ENCODE measurements around the gene CNTROB. TPM values are rescaled to one million over a fixed set of nuclear protein-coding genes. Genes with fewer than 3 reads are reported as not detected.

The CNTROB gene
- total RNA-seq, 5 donors from 2014 or later (not counting 1 experiment from before 2014, with no cell fraction given) = 28.9 to 34.9 (median 32.9) TPM

DNA sequence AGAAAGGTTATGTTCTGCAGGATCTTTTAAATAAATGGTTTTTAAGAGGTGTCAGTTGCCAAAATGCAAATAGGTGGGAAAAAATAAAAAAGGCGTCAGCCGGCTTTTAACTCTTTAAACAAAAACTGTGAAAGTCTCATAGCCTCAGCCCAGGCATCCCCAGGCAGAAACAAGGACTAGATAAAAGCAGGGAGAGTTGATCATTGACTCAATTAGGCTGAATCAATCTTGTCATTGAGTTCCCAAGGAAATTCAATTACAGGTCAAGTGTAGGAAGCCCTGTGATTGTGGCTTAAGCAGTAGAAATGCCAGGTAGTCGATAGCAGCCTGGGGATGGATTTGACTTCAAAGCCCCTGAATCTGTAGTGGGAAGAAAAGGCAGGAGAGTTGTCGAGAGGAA is 39.6 kb downstream of the CNTROB start:
- Histone ChIP-seq H3K36me3 (ENCODE audit: control insufficient read depth in 2 of 2, extremely low read depth in 1 of 2, insufficient read depth in 1 of 2, low read length in 1 of 2) (no peaks in the 10 kb centered on the region), H3K27me3 (replicated peaks in 1 of 2; ENCODE audit: control insufficient read depth in 2 of 2, extremely low read depth in 1 of 2, insufficient read depth in 2 of 2, low read length in 1 of 2) (peaks cover 0 to 23% of the 10 kb centered on the region in 2 experiments), H3K4me3 (ENCODE audit: control insufficient read depth in 1 of 2, extremely low read depth in 1 of 2, low read length in 1 of 2) (no peak overlapping the region), H3K27ac (ENCODE audit: low read length) (no peak overlapping the region), H3K4me1 (ENCODE audit: control insufficient read depth in 1 of 2, extremely low read depth in 1 of 2, insufficient read depth in 2 of 2, low read length in 2 of 2) (no peaks in the 10 kb centered on the region), H3K9me3 (no peaks in the 10 kb centered on the region)
- ATAC-seq (replicated peaks in 1 of 4) = no peak
- peaks cover 7 to 15% (median 11%) of the 10 kb centered on the region in 3 donors for H3K9me3 Mint-ChIP-seq
- no peak overlapping the region for H3K4me3 Mint-ChIP-seq
- no peaks in the 10 kb centered on the region for H3K4me1 Mint-ChIP-seq
- H3K36me3 Mint-ChIP-seq = peaks cover 7% of the 10 kb centered on the region
- CTCF ChIA-PET = no interaction called here
- POLR2A ChIA-PET = no interaction called here
- no peak overlapping the region for H3K27ac Mint-ChIP-seq
- peaks cover 6% of the 10 kb centered on the region in 2 donors for H3K27me3 Mint-ChIP-seq
- no peak for DNase-seq
- WGBS (ENCODE audit: insufficient coverage) = 73% methylated on average over 2 of the region's 4 CpGs

DNA sequence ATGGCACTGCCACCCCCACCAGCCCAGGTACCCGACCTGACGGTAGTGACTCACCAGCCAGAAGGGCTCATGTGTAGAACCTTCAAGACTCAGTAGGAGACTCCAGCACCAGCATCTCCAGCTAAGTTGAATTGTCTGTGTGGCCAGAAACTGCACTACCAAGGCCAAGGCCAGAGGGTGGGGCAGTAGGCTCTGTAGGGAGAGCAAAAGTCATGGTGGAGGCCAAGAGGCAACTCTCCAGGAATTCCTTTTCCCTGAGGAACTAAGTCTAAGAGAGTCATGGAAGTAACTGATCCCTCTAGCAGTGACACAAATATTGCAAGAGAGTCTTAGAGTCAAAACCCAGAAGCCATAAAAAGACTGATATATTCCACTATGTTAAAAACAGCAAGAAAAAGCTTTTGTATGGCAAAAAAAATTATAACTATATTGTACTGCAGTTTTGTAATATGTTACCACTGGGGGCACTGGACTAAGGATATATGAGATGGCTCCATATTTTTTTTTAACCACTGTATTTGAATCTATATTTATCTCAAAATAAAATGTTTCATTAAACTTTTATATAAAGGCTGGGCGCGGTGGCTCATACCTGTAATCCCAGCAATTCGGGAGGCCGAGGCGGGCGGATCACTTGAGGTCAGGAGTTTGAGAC is 40.3 kb downstream of the CNTROB start:
- 83% methylated on average over 2 of the region's 8 CpGs for WGBS (ENCODE audit: insufficient coverage)
- H3K27me3 Mint-ChIP-seq = peaks cover 6% of the 10 kb centered on the region in 2 donors
- H3K36me3 Mint-ChIP-seq = peaks cover 7% of the 10 kb centered on the region
- H3K9me3 Mint-ChIP-seq = peaks cover 7 to 15% (median 11%) of the 10 kb centered on the region in 3 donors
- Histone ChIP-seq H3K4me1 (ENCODE audit: control insufficient read depth in 1 of 2, extremely low read depth in 1 of 2, insufficient read depth in 2 of 2, low read length in 2 of 2) (no peaks in the 10 kb centered on the region), H3K36me3 (ENCODE audit: control insufficient read depth in 2 of 2, extremely low read depth in 1 of 2, insufficient read depth in 1 of 2, low read length in 1 of 2) (no peaks in the 10 kb centered on the region), H3K27me3 (replicated peaks in 1 of 2; ENCODE audit: control insufficient read depth in 2 of 2, extremely low read depth in 1 of 2, insufficient read depth in 2 of 2, low read length in 1 of 2) (peaks cover 0 to 23% of the 10 kb centered on the region in 2 experiments), H3K9me3 (no peaks in the 10 kb centered on the region), H3K27ac (ENCODE audit: low read length) (no peak overlapping the region), H3K4me3 (ENCODE audit: control insufficient read depth in 1 of 2, extremely low read depth in 1 of 2, low read length in 1 of 2) (no peak overlapping the region)
- ChIA-PET POLR2A (no interaction called here), CTCF (no interaction called here)
- H3K4me3 Mint-ChIP-seq = no peak overlapping the region
- ATAC-seq (replicated peaks in 1 of 4) (no peak), DNase-seq (no peak)
- no peaks in the 10 kb centered on the region for H3K4me1 Mint-ChIP-seq
- H3K27ac Mint-ChIP-seq = no peak overlapping the region

DNA sequence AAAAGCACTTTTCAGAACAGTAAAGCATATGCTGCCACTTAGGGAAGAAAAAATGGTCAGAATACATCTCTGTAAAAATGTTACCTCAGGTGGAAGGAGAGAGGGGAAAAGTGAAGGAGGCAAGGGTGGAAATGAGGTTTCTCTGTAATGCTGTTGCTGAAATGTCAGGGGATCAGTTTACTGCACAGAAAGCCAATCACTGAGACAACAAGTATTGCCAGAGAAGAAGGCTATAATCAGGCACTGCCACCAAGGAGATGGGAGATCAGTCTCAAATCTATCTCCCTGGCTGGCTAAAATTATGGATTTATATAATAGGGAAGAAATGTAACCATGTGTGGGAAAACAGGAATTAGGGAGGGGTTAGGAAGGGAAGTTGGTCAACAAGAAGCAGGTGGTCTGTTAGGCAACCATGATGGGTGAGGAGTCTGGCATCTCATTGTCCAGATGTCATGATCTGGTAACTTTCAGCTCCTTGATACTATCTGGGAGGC is 42.7 kb downstream of the CNTROB start:
- ATAC-seq (replicated peaks in 1 of 4) (no peak), DNase-seq (no peak)
- H3K27me3 Mint-ChIP-seq = peaks cover 6% of the 10 kb centered on the region in 2 donors
- H3K4me1 Mint-ChIP-seq = no peaks in the 10 kb centered on the region
- Histone ChIP-seq H3K9me3 (no peaks in the 10 kb centered on the region), H3K4me3 (ENCODE audit: control insufficient read depth in 1 of 2, extremely low read depth in 1 of 2, low read length in 1 of 2) (no peak overlapping the region), H3K4me1 (ENCODE audit: control insufficient read depth in 1 of 2, extremely low read depth in 1 of 2, insufficient read depth in 2 of 2, low read length in 2 of 2) (no peaks in the 10 kb centered on the region), H3K27me3 (replicated peaks in 1 of 2; ENCODE audit: control insufficient read depth in 2 of 2, extremely low read depth in 1 of 2, insufficient read depth in 2 of 2, low read length in 1 of 2) (peaks cover 0 to 17% of the 10 kb centered on the region in 2 experiments), H3K36me3 (ENCODE audit: control insufficient read depth in 2 of 2, extremely low read depth in 1 of 2, insufficient read depth in 1 of 2, low read length in 1 of 2) (no peaks in the 10 kb centered on the region), H3K27ac (ENCODE audit: low read length) (no peak overlapping the region)
- H3K4me3 Mint-ChIP-seq = no peak overlapping the region
- peaks cover 7 to 15% (median 11%) of the 10 kb centered on the region in 3 donors for H3K9me3 Mint-ChIP-seq
- peaks cover 7% of the 10 kb centered on the region for H3K36me3 Mint-ChIP-seq
- no peak overlapping the region for H3K27ac Mint-ChIP-seq
- CTCF ChIA-PET = no interaction called here
- POLR2A ChIA-PET = no interaction called here

DNA sequence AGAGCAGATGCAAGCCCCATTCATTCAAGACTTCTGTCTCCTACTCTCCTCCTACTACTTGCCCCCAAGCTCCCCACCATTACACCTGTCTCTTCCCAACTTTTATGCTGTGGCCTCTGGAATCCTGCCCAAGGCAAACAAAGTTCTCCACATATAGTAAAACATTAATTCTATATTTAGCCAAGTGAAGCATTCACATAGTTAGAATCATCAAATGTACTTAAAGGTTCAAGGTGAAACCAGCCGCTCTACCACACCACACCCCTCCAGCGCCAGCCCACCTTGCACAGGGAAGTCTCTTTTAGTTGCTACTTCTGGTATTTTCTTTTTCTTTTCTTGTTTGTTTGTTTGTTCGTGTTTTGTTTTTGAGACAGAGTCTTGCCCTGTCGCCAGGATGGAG is 45.0 kb downstream of the CNTROB start:
- ATAC-seq (replicated peaks in 1 of 4) = no peak
- Mint-ChIP-seq H3K36me3 (peaks cover 7% of the 10 kb centered on the region), H3K27me3 (peaks cover 0 to 6% of the 10 kb centered on the region in 2 donors), H3K9me3 (peaks cover 7 to 15% (median 11%) of the 10 kb centered on the region in 3 donors), H3K27ac (no peak overlapping the region), H3K4me3 (no peak overlapping the region), H3K4me1 (no peaks in the 10 kb centered on the region)
- WGBS (ENCODE audit: insufficient coverage) = 50% methylated on average over 1 of the region's 4 CpGs
- H3K4me1 ChIP-seq (ENCODE audit: control insufficient read depth in 1 of 2, extremely low read depth in 1 of 2, insufficient read depth in 2 of 2, low read length in 2 of 2) = no peaks in the 10 kb centered on the region
- no peak overlapping the region for H3K4me3 ChIP-seq (ENCODE audit: control insufficient read depth in 1 of 2, extremely low read depth in 1 of 2, low read length in 1 of 2)
- H3K27ac ChIP-seq (ENCODE audit: low read length) = no peak overlapping the region
- no peak for DNase-seq
- H3K36me3 ChIP-seq (ENCODE audit: control insufficient read depth in 2 of 2, extremely low read depth in 1 of 2, insufficient read depth in 1 of 2, low read length in 1 of 2) = no peaks in the 10 kb centered on the region
- ChIA-PET CTCF (no interaction called here), POLR2A (no interaction called here)
- no peaks in the 10 kb centered on the region for H3K9me3 ChIP-seq
- peaks cover 0 to 7% of the 10 kb centered on the region in 2 experiments for H3K27me3 ChIP-seq (replicated peaks in 1 of 2; ENCODE audit: control insufficient read depth in 2 of 2, extremely low read depth in 1 of 2, insufficient read depth in 2 of 2, low read length in 1 of 2)

GRCh38 chr17:7977805-7978204 is 45.8 kb downstream of the CNTROB start:
- no peaks in the 10 kb centered on the region for H3K4me1 Mint-ChIP-seq
- no CpG with 5 or more reads among the region's 5 CpGs for WGBS (ENCODE audit: insufficient coverage)
- H3K27me3 Mint-ChIP-seq = peaks cover 0 to 9% of the 10 kb centered on the region in 2 donors
- Histone ChIP-seq H3K36me3 (ENCODE audit: control insufficient read depth in 2 of 2, extremely low read depth in 1 of 2, insufficient read depth in 1 of 2, low read length in 1 of 2) (no peaks in the 10 kb centered on the region), H3K4me1 (ENCODE audit: control insufficient read depth in 1 of 2, extremely low read depth in 1 of 2, insufficient read depth in 2 of 2, low read length in 2 of 2) (no peaks in the 10 kb centered on the region), H3K27ac (ENCODE audit: low read length) (no peak overlapping the region), H3K27me3 (replicated peaks in 1 of 2; ENCODE audit: control insufficient read depth in 2 of 2, extremely low read depth in 1 of 2, insufficient read depth in 2 of 2, low read length in 1 of 2) (peaks cover 0 to 3% of the 10 kb centered on the region in 2 experiments), H3K4me3 (ENCODE audit: control insufficient read depth in 1 of 2, extremely low read depth in 1 of 2, low read length in 1 of 2) (no peak overlapping the region), H3K9me3 (no peaks in the 10 kb centered on the region)
- no peak overlapping the region for H3K27ac Mint-ChIP-seq
- H3K9me3 Mint-ChIP-seq = peaks cover 7 to 15% (median 11%) of the 10 kb centered on the region in 3 donors
- peaks cover 7% of the 10 kb centered on the region for H3K36me3 Mint-ChIP-seq
- no peak overlapping the region for H3K4me3 Mint-ChIP-seq
- ChIA-PET CTCF (interaction anchor here in 1 of 2 donors (0.6 kb wide), 1 partner anchor 23 kb away, joined by 6 read pairs; no protein-coding TSS in a partner anchor), POLR2A (interaction anchor here in 1 of 2 donors (0.6 kb wide), 1 partner anchor 26 kb away, joined by 4 read pairs; no protein-coding TSS in a partner anchor)
- ATAC-seq (replicated peaks in 1 of 4) = no peak
- DNase-seq = no peak

GRCh38 chr17:7982173-7982572 is 50.2 kb downstream of the CNTROB start:
- ATAC-seq (replicated peaks in 1 of 4) (no peak), DNase-seq (no peak)
- H3K27me3 Mint-ChIP-seq = peaks cover under 1 to 9% of the 10 kb centered on the region in 2 donors
- 83% methylated on average over 5 of the region's 7 CpGs for WGBS (ENCODE audit: insufficient coverage)
- ChIA-PET POLR2A (no interaction called here), CTCF (interaction anchor here in 1 of 2 donors (1.1 kb wide), 1 partner anchor 66 kb away, joined by 3 read pairs; the partner anchor contains the start of gene RNF227)
- no peaks in the 10 kb centered on the region for H3K9me3 Mint-ChIP-seq
- no peaks in the 10 kb centered on the region for H3K36me3 ChIP-seq (ENCODE audit: control insufficient read depth in 2 of 2, extremely low read depth in 1 of 2, insufficient read depth in 1 of 2, low read length in 1 of 2)
- no peaks in the 10 kb centered on the region for H3K36me3 Mint-ChIP-seq
- peaks cover 0 to 11% of the 10 kb centered on the region in 2 experiments for H3K27me3 ChIP-seq (replicated peaks in 1 of 2; ENCODE audit: control insufficient read depth in 2 of 2, extremely low read depth in 1 of 2, insufficient read depth in 2 of 2, low read length in 1 of 2)
- H3K4me3 Mint-ChIP-seq = no peak overlapping the region
- no peaks in the 10 kb centered on the region for H3K9me3 ChIP-seq
- H3K4me1 ChIP-seq (ENCODE audit: control insufficient read depth in 1 of 2, extremely low read depth in 1 of 2, insufficient read depth in 2 of 2, low read length in 2 of 2) = no peaks in the 10 kb centered on the region
- no peak overlapping the region for H3K4me3 ChIP-seq (ENCODE audit: control insufficient read depth in 1 of 2, extremely low read depth in 1 of 2, low read length in 1 of 2)
- H3K27ac Mint-ChIP-seq = no peak overlapping the region
- H3K27ac ChIP-seq (ENCODE audit: low read length) = no peak overlapping the region
- H3K4me1 Mint-ChIP-seq = no peaks in the 10 kb centered on the region
